Epithelial cell of esophagus (primary cell): ENCODE results near the gene POC1A.

Experiments
- DNase-seq: peaks from one replicate; pipeline ENCODE4 v3.0.0; 2010; ENCODE audit warnings: low read depth
- H3K4me3 ChIP-seq: 2 replicates; pipeline ENCODE4 v1.5.1; 2011; ENCODE audit warnings: mild to moderate bottlenecking, low read length, control low read depth
- CTCF ChIP-seq: IDR thresholded peaks from 2 replicates; pipeline ENCODE4 v1.5.1; 2011; ENCODE audit warnings: low read depth, mild to moderate bottlenecking, low read length, control low read depth, inconsistent platforms; ENCODE audit not compliant: insufficient read depth; ENCODE audit errors: missing control alignments

Gene POC1A

GRCh38 chr3:52193065-52193464 is 38.8 kb upstream of the POC1A start:
- no peak for TF ChIP-seq CTCF
- no peak overlapping the region for H3K4me3 ChIP-seq
- DNase-seq = peak; percentile 72

GRCh38 chr3:52191663-52192062 is 37.4 kb upstream of the POC1A start:
- TF ChIP-seq CTCF = no peak
- no peak for DNase-seq
- H3K4me3 ChIP-seq = no peak overlapping the region

- no peak overlapping the region for H3K4me3 ChIP-seq
- TF ChIP-seq CTCF = no peak
- no peak for DNase-seq
These were observed 36.3 kb upstream of the POC1A start for GRCh38 chr3:52190294-52191074.

- no peak for DNase-seq
- no peak for TF ChIP-seq CTCF
These were observed 34.3 kb upstream of the POC1A start for GRCh38 chr3:52188556-52188955.

GRCh38 chr3:52186729-52187128 is 32.5 kb upstream of the POC1A start:
- no peak for DNase-seq
- no peak overlapping the region for H3K4me3 ChIP-seq
- no peak for TF ChIP-seq CTCF

More at GRCh38 chr3:52188556-52188955, 34.3 kb upstream of the POC1A start:
- H3K4me3 ChIP-seq = no peak overlapping the region

- no peak for DNase-seq
- TF ChIP-seq CTCF = no peak
- H3K4me3 ChIP-seq = no peak overlapping the region
These were observed 31.6 kb upstream of the POC1A start for GRCh38 chr3:52185837-52186236.

- DNase-seq = no peak
- no peak for TF ChIP-seq CTCF
- no peak overlapping the region for H3K4me3 ChIP-seq
These were observed 31.1 kb upstream of the POC1A start for GRCh38 chr3:52185311-52185710.
